Sciatic nerve (tissue), 2 donors: ENCODE measurements around the gene CEP131. TPM values are rescaled to one million over a fixed set of nuclear protein-coding genes. Genes with fewer than 3 reads are reported as not detected.

ENCODE experiments used
- ATAC-seq: fragments of 200-7000 bp; cut with Tn5 transposase; one replicate; pipeline ENCODE4 v1.9.1; 2020; ENCODE audit warnings: mild to moderate bottlenecking, moderate library complexity
- DNase-seq: peaks from one replicate; pipeline ENCODE4 v3.0.0-alpha.2; 2020; ENCODE audit warnings: low spot score
- intact Hi-C: fragments of 100-400 bp; cut with DNase I; formaldehyde crosslinking; loops from one replicate; pipeline ENCODE4 v1.14.2; 2022
- total RNA-seq: library from RNA; stranded (reverse); fragmentation: NEBNext Ultra II Directional; extraction: Animal tissue kit (Norgen Biotek cat#: 25700); gene quantifications from one replicate; pipeline ENCODE4 v1.2.1, GENCODE V29; 2021
- donor health status: DM: no; HTN: no; CAD: no.
- donor health status: DM: no; HTN: no; CAD: no.

The CEP131 gene
- total RNA-seq, 1 donor from 2014 or later, result 10.1 TPM

GRCh38 chr17:81241648-81242420 lies 19.1 kb upstream of the CEP131 start:
- no peak for ATAC-seq
- intact Hi-C loops, result no loop called here
- peak; percentile 82 for DNase-seq

- intact Hi-C loops, result no loop called here
- DNase-seq, result no peak
- ATAC-seq, result no peak
Measured at GRCh38 chr17:81241203-81241602, 18.4 kb upstream of the CEP131 start.

GRCh38 chr17:81240761-81241160 lies 18.0 kb upstream of the CEP131 start:
- intact Hi-C loops, result no loop called here
- ATAC-seq (no peak), DNase-seq (no peak)

- intact Hi-C loops, result no loop called here
- no peak for DNase-seq
- no peak for ATAC-seq
Measured at GRCh38 chr17:81239714-81240555, 17.2 kb upstream of the CEP131 start.

GRCh38 chr17:81238815-81239713 lies 16.3 kb upstream of the CEP131 start, which contains the start of the genes NDUFAF8 and TEPSIN:
Gene NDUFAF8, plus strand, starts transcription at chr17:81239318. Its CDS starts 46 bp downstream, at chr17:81239364.
Gene TEPSIN, minus strand, starts transcription at chr17:81239055. Its CDS starts 22 bp downstream, at chr17:81239033.
- DNase-seq (peak; percentile 97), ATAC-seq (peak; percentile 99)
- intact Hi-C loops, result no loop called here

- ATAC-seq, result no peak
- intact Hi-C loops, result no loop called here
- no peak for DNase-seq
Measured at GRCh38 chr17:81238490-81238814, 15.7 kb upstream of the CEP131 start.

- intact Hi-C loops, result no loop called here
- ATAC-seq, result no peak
- no peak for DNase-seq
Measured at GRCh38 chr17:81237591-81238489, 15.1 kb upstream of the CEP131 start.

DNA sequence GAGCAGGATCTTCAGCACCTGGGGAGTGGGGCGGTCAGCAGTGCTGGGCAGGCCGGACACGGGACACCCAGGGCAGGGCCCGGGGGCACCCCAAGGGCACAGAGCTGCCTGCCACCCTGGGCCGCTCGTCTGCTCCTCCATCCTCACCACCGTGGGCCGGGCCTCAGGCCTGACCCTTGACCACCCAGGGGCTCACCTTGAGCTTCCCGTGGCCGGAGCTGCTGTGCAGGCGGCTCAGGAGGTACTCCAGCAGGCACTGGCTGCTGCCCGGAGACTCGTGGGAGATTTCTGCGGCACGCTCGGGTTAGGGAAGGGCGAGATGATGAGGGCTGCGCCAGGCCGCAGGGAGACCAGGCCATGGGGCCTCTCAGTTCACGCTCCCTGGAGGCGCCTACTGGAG lies 14.0 kb upstream of the CEP131 start:
- intact Hi-C loops, result no loop called here
- no peak for DNase-seq
- no peak for ATAC-seq

- intact Hi-C loops, result no loop called here
- DNase-seq (no peak), ATAC-seq (no peak)
Measured at GRCh38 chr17:81235822-81236740, 13.3 kb upstream of the CEP131 start.

GRCh38 chr17:81234940-81235821 lies 12.4 kb upstream of the CEP131 start:
- ATAC-seq, result no peak
- intact Hi-C loops, result no loop called here
- no peak for DNase-seq

- intact Hi-C loops, result no loop called here
- ATAC-seq, result no peak
- no peak for DNase-seq
Measured at GRCh38 chr17:81234506-81234855, 11.7 kb upstream of the CEP131 start.

DNA sequence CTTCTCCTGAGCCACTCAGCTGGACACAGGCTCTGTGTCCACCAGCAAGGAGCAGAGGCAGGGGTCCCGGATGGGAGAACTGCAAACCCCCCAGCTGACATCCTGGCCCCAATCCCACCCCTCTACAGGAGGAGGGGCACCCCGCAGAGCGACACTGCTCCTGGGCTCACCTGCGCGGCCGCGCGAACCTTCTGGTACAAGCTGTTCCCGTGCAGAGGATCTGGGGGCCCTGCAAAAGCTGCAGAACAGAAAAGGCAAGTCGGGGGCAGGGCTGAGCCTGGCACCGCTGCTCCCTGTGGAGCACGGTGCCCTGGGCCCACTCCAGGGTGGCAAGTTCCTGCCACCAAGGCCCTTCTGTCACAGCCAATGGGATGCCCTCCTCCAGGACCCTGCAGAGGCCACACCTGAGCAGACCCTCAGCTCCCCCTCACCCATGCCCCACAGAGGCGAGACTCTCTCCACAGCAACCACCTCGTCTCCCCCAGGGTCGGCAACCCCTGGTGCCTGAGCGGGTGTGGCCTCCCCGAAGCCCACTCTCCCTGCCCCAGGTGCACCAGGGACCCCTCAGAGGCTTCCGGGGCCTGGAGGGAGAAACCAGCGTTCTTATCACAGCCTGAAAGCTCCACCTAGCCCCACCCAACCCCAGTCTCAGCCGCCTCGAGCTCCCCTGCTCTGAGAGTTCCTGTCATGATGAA lies 11.2 kb upstream of the CEP131 start:
- DNase-seq, result no peak
- ATAC-seq, result no peak
- intact Hi-C loops, result no loop called here

DNA sequence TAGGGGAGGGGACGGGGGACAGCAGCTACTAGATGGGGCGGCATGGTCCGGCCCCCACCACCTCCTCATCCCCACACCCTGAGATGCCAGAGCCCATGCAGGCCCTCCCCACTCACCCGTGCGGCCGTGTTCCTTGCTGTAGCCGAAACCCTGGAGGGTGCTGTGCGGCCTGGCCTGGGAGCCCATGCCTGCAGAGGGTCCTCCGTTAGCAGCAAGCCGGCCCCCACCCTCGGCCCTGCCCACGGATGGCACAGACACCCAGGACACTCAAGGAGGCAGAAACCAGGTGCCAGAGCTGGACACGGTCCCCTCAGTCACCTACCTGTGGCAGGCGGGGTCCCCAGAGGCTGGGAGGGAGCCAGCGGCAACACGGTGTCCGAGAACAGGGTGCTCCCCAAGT lies 10.6 kb upstream of the CEP131 start:
- intact Hi-C loops, result no loop called here
- no peak for ATAC-seq
- no peak for DNase-seq

DNA sequence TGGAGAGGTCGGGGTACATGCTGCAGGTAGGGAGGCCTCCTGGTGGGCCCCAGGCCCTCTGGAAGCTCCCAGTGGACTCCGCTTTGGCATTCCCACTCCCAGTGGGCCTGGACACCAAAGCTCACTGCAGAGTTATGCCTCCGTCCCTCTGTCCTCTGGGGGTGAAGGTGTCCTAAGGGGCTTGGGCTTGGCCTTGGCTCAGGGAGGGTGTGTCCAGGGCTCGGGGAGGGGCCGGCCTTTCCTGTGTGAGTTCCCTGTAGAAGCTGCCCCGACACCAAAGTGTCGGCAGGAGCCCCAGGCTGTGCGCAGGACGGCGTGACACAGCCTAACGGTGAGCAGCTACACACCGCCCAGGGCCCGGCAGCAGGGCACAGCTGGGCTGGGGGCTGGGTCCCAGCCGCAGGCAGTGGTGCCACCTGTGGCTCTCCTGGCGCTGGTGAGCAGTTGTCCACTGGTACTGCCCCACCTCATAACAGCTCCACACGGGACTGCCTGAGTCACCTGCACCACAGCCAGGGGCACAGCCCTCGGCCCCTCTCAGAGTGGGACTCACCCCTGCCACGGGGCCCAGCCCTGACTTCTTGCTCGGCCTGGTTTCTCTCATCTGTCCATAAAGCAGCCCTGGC lies 10.0 kb upstream of the CEP131 start:
- ATAC-seq (no peak), DNase-seq (no peak)
- intact Hi-C loops, result no loop called here

- ATAC-seq (no peak), DNase-seq (no peak)
- intact Hi-C loops, result no loop called here
Measured at GRCh38 chr17:81231766-81232581, 9.2 kb upstream of the CEP131 start.
